Fibroblast of mammary gland (primary cell): ENCODE data around the gene OAF.

Experiments
- DNase-seq: peaks from one replicate; pipeline ENCODE4 v3.0.0-alpha.2; 2010; ENCODE audit warnings: low read depth
- H3K4me3 ChIP-seq: 2 replicates; pipeline ENCODE4 v1.5.1; 2011; ENCODE audit warnings: low read depth, mild to moderate bottlenecking, low read length, moderate library complexity; ENCODE audit not compliant: control insufficient read depth
- CTCF ChIP-seq: conservative IDR thresholded peaks from 2 replicates; pipeline ENCODE4 v1.5.1; 2011; ENCODE audit warnings: low read depth, low read length, inconsistent platforms; ENCODE audit not compliant: control insufficient read depth, insufficient read depth

OAF gene

GRCh38 chr11:120210626-120211521, at the start of gene OAF:
Gene OAF, plus strand, starts transcription at chr11:120211032. Its CDS starts 248 bp downstream, at chr11:120211280.
- peak within 1 kb of the TSS; percentile 83 for H3K4me3 ChIP-seq
- DNase-seq, result peak; percentile 88
- no peak for TF ChIP-seq CTCF

DNA sequence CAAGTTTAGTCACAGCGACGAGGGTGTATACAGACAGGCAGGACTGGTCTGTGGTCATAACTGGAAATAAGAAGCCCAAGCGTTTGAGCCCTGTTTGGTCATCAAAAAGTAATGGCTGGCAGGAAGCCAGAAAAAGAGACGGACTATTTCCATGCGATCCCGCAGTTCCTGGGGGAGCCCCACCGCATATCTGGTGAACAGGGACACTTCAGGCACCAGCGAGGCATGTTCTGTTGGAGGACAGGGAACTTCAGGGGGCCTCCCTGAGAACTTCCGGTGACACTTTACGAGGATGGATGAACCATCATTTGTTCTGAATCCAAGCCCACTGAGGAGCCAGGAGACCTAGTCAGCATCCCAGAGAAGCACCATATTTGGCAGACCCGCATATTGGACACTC, 43.2 kb upstream of the OAF start:
- DNase-seq, result no peak
- H3K4me3 ChIP-seq, result no peak overlapping the region
- no peak for TF ChIP-seq CTCF

GRCh38 chr11:120168108-120168959, 42.5 kb upstream of the OAF start:
- no peak for TF ChIP-seq CTCF
- peak; percentile 36 for DNase-seq
- peak overlapping the region; percentile 48 for H3K4me3 ChIP-seq

- peak; percentile 50 for DNase-seq
- H3K4me3 ChIP-seq, result peak overlapping the region; percentile 48
- no peak for TF ChIP-seq CTCF
Measured at GRCh38 chr11:120168960-120169681, 41.7 kb upstream of the OAF start.

- no peak for DNase-seq
- TF ChIP-seq CTCF, result no peak
- H3K4me3 ChIP-seq, result no peak overlapping the region
Measured at GRCh38 chr11:120169981-120170698, 40.7 kb upstream of the OAF start.

DNA sequence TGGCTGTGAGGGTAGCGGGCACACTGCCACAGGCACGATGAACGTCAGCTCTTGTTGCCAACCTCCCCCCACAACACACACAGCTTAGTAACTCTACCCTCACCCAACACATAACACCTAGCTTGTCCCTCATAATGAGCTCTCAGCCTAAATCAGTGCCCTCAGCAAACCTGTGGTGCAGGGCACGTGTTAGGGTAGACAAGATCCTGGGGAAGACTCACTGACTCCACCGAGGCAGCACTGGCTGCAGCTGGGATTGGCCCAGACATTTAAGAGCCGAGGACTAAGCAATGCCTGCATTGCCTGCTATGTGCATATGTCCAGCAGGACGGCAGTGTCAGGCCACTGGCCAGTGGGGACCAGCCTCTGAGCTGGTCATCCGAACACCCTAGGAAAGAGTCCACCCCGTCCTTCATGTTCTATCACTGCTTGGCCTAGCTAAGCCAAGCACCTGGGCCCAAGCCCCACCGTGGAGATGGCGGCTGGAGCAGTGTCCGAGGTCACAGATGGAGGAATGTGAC, 40.0 kb upstream of the OAF start:
- H3K4me3 ChIP-seq, result no peak overlapping the region
- DNase-seq, result no peak
- TF ChIP-seq CTCF, result no peak
